ENCODE data around the gene SLC25A24.
"Not testable (repeated sequence)": the region's sequence is repeated elsewhere in the genome, so short reads cannot be mapped to it uniquely, and the experiment has no call there.

The SLC25A24 gene

GRCh38 chr1:108188801-108189200 lies 11.3 kb downstream of the SLC25A24 start:
- TF ChIP-seq CTCF (IDR thresholded peaks at IDR 0.05; ENCODE audit: insufficient read depth, low read depth, low read length, missing control alignments) = no peak
- H3K4me3 ChIP-seq (ENCODE audit: low read depth, low read length) = no peak overlapping the region
- no peak for DNase-seq (ENCODE audit: low read depth)

- DNase-seq (ENCODE audit: low read depth) = no peak
- H3K4me3 ChIP-seq (ENCODE audit: low read depth, low read length) = no peak overlapping the region
- TF ChIP-seq CTCF (IDR thresholded peaks at IDR 0.05; ENCODE audit: insufficient read depth, low read depth, low read length, missing control alignments) = no peak
These were observed 17.0 kb downstream of the SLC25A24 start for GRCh38 chr1:108182959-108183700.

GRCh38 chr1:108179018-108179417 lies 21.1 kb downstream of the SLC25A24 start:
- H3K4me3 ChIP-seq (ENCODE audit: low read depth, low read length) = no peak overlapping the region
- no peak for DNase-seq (ENCODE audit: low read depth)
- TF ChIP-seq CTCF (IDR thresholded peaks at IDR 0.05; ENCODE audit: insufficient read depth, low read depth, low read length, missing control alignments) = no peak

GRCh38 chr1:108162409-108162808 lies 37.7 kb downstream of the SLC25A24 start:
- DNase-seq (ENCODE audit: low read depth) = not testable (repeated sequence)

GRCh38 chr1:108159951-108160350 lies 40.2 kb downstream of the SLC25A24 start:
- DNase-seq (ENCODE audit: low read depth); H3K4me3 ChIP-seq (ENCODE audit: low read depth, low read length): not testable (repeated sequence)

More at GRCh38 chr1:108162409-108162808, 37.7 kb downstream of the SLC25A24 start:
- not testable (repeated sequence) for H3K4me3 ChIP-seq (ENCODE audit: low read depth, low read length)

GRCh38 chr1:108158893-108159453 lies 41.2 kb downstream of the SLC25A24 start:
- H3K4me3 ChIP-seq (ENCODE audit: low read depth, low read length) = no peak overlapping the region
- no peak for DNase-seq (ENCODE audit: low read depth)
- TF ChIP-seq CTCF (IDR thresholded peaks at IDR 0.05; ENCODE audit: insufficient read depth, low read depth, low read length, missing control alignments) = no peak

GRCh38 chr1:108154314-108154713 lies 45.8 kb downstream of the SLC25A24 start:
- DNase-seq (ENCODE audit: low read depth) = no peak
- H3K4me3 ChIP-seq (ENCODE audit: low read depth, low read length) = no peak overlapping the region
- TF ChIP-seq CTCF (IDR thresholded peaks at IDR 0.05; ENCODE audit: insufficient read depth, low read depth, low read length, missing control alignments) = no peak

GRCh38 chr1:108152782-108153222 lies 47.3 kb downstream of the SLC25A24 start:
- no peak overlapping the region for H3K4me3 ChIP-seq (ENCODE audit: low read depth, low read length)
- DNase-seq (ENCODE audit: low read depth) = no peak
- no peak for TF ChIP-seq CTCF (IDR thresholded peaks at IDR 0.05; ENCODE audit: insufficient read depth, low read depth, low read length, missing control alignments)
